Measurements from ENCODE around the gene RGS12. TPM values are rescaled to one million over a fixed set of nuclear protein-coding genes. Genes with fewer than 3 reads are reported as not detected.

The RGS12 gene
- total and polyA plus RNA-seq, 2 experiments from 2014 or later = 8.0 to 19.0 TPM

GRCh38 chr4:3340038-3340699 is 47.3 kb downstream of the RGS12 start:
- no peak for TF ChIP-seq POLR2AphosphoS5 (IDR thresholded peaks at IDR 0.05; ENCODE audit: low read depth)
- no peak for TF ChIP-seq NANOG (IDR thresholded peaks at IDR 0.05; ENCODE audit: borderline replicate concordance)
- no peak for TF ChIP-seq ZNF462 (CRISPR knock-in tag; IDR thresholded peaks at IDR 0.05)
- TF ChIP-seq, protein P1, sequence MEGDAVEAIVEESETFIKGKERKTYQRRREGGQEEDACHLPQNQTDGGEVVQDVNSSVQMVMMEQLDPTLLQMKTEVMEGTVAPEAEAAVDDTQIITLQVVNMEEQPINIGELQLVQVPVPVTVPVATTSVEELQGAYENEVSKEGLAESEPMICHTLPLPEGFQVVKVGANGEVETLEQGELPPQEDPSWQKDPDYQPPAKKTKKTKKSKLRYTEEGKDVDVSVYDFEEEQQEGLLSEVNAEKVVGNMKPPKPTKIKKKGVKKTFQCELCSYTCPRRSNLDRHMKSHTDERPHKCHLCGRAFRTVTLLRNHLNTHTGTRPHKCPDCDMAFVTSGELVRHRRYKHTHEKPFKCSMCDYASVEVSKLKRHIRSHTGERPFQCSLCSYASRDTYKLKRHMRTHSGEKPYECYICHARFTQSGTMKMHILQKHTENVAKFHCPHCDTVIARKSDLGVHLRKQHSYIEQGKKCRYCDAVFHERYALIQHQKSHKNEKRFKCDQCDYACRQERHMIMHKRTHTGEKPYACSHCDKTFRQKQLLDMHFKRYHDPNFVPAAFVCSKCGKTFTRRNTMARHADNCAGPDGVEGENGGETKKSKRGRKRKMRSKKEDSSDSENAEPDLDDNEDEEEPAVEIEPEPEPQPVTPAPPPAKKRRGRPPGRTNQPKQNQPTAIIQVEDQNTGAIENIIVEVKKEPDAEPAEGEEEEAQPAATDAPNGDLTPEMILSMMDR (conservative IDR thresholded peaks at IDR 0.05; ENCODE audit: low read depth in 2 of 2) = no peak
- TF ChIP-seq STAT1 (IDR thresholded peaks at IDR 0.05; ENCODE audit: unreplicated experiment) = no peak
- TF ChIP-seq REST (IDR thresholded peaks at IDR 0.05; ENCODE audit: unreplicated experiment) = no peak
- TF ChIP-seq ZNF114 (CRISPR knock-in tag; IDR thresholded peaks at IDR 0.05) = no peak
- TF ChIP-seq CREB1 (CRISPR knock-in tag; IDR thresholded peaks at IDR 0.05; ENCODE audit: low read depth) = no peak
- no peak for TF ChIP-seq EZH2 (IDR thresholded peaks at IDR 0.05; ENCODE audit: low read depth, unreplicated experiment)
- TF ChIP-seq EZH2phosphoT487 (IDR thresholded peaks at IDR 0.05; ENCODE audit: unreplicated experiment) = no peak
- TF ChIP-seq JUNB (IDR thresholded peaks at IDR 0.05; ENCODE audit: unreplicated experiment) = no peak
- no peak for TF ChIP-seq ZNF331 (CRISPR knock-in tag; IDR thresholded peaks at IDR 0.05; ENCODE audit: low read depth)
- TF ChIP-seq, protein P2, sequence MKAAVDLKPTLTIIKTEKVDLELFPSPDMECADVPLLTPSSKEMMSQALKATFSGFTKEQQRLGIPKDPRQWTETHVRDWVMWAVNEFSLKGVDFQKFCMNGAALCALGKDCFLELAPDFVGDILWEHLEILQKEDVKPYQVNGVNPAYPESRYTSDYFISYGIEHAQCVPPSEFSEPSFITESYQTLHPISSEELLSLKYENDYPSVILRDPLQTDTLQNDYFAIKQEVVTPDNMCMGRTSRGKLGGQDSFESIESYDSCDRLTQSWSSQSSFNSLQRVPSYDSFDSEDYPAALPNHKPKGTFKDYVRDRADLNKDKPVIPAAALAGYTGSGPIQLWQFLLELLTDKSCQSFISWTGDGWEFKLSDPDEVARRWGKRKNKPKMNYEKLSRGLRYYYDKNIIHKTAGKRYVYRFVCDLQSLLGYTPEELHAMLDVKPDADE (IDR thresholded peaks at IDR 0.05) = no peak
- ATAC-seq (no peak), DNase-seq (ENCODE audit: low spot score) (no peak)
- Histone ChIP-seq H3K27me3 (ENCODE audit: insufficient read depth) (no peaks in the 10 kb centered on the region), H3K36me3 (ENCODE audit: insufficient read depth) (no peaks in the 10 kb centered on the region), H3K27ac (ENCODE audit: low read depth) (no peak overlapping the region), H3K79me2 (replicated peaks; ENCODE audit: insufficient read depth) (peaks cover 3% of the 10 kb centered on the region; the same call in 1 of the 2 replicates), H3K4me2 (no peak overlapping the region), H4K20me1 (replicated peaks; ENCODE audit: insufficient read depth) (no peaks in the 10 kb centered on the region; the same call in 1 of the 2 replicates), H3K4me3 (no peak overlapping the region), H3K4me1 (ENCODE audit: insufficient read depth) (peaks cover 8% of the 10 kb centered on the region), H3K9me2 (ENCODE audit: insufficient read depth) (no peaks in the 10 kb centered on the region), H2AFZ (no peak overlapping the region), H3F3A (replicated peaks; ENCODE audit: low read depth) (no peaks in the 10 kb centered on the region)
- Mint-ChIP-seq H3K27me3 (ENCODE audit: insufficient read depth, low read depth, poor library complexity) (peaks cover 7% of the 10 kb centered on the region), H3K27ac (no peak overlapping the region), H3K36me3 (ENCODE audit: low read depth) (no peaks in the 10 kb centered on the region), H3K9me3 (no peaks in the 10 kb centered on the region), H3K4me1 (peaks cover 22% of the 10 kb centered on the region), H3K4me3 (no peak overlapping the region)

Measured in GM23338 (cell line).